Transverse colon (tissue), 4 donors: ENCODE data around the gene RAB4B. TPM values are rescaled to one million over a fixed set of nuclear protein-coding genes. Genes with fewer than 3 reads are reported as not detected.

ENCODE experiments used
- DNase-seq: peaks from one replicate; pipeline ENCODE4 v3.0.0-alpha.2; 2019
- H3K27ac ChIP-seq, 4 donors: fragments of 200-600 bp; sonication (generic); 2 replicates each; pipeline ENCODE4 v1.5.1; 2016 to 2018; ENCODE audit warnings: inconsistent platforms in 4 of 4
- H3K27me3 ChIP-seq: fragments of 200-600 bp; sonication (generic); 2 replicates; pipeline ENCODE4 v1.5.1; 2017; ENCODE audit warnings: inconsistent platforms
- H3K36me3 ChIP-seq, 4 donors: fragments of 200-600 bp; sonication (generic); 2 replicates each; pipeline ENCODE4 v1.5.1; 2017 to 2019; ENCODE audit warnings: inconsistent platforms in 4 of 4
- H3K4me1 ChIP-seq, 4 donors: fragments of 200-600 bp; sonication (generic); 2 replicates each; pipeline ENCODE4 v1.5.1; 2017 to 2020; ENCODE audit warnings: inconsistent platforms in 4 of 4
- H3K4me3 ChIP-seq, 4 donors: fragments of 200-600 bp; sonication (generic); 1 replicate in 1 of 4; 2 replicates in 3 of 4; pipeline versions ENCODE4 v1.5.1 to v1.6.1; 2017 to 2019; ENCODE audit warnings: inconsistent platforms in 4 of 4
- H3K9me3 ChIP-seq, 2 donors: fragments of 200-600 bp; sonication (generic); 2 replicates each; pipeline ENCODE4 v1.5.1; 2017 to 2019; ENCODE audit warnings: inconsistent platforms in 2 of 2
- EP300 ChIP-seq: sonication (generic); formaldehyde crosslinking; IDR thresholded peaks from one replicate; pipeline ENCODE4 v1.6.1; 2017; ENCODE audit warnings: antibody characterized with exemption, low read depth
- POLR2A ChIP-seq: fragments of 450-650 bp; IDR thresholded peaks from one replicate; pipeline ENCODE4 v1.6.1; 2016; ENCODE audit warnings: antibody characterized with exemption, mild to moderate bottlenecking, moderate library complexity
- POLR2AphosphoS5 ChIP-seq, 3 donors: sonication (generic); formaldehyde crosslinking; IDR thresholded peaks; one replicate each; pipeline ENCODE4 v1.6.1; 2016; ENCODE audit warnings: antibody characterized with exemption in 3 of 3
- WGBS, 2 donors: methylation state at CpG; one replicate each; pipeline ENCODE4 v1.1.5; 2018; ENCODE audit warnings: low coverage in 1 of 2; 5-methylcytosine and 5-hydroxymethylcytosine counted together
- in situ Hi-C, 4 donors: fragments of 200-750 bp; cut with MboI; loops; one replicate each; pipeline versions ENCODE4 v1.15.0 to v1.15.1; 2017; ENCODE audit warnings: low sequenced_read_pairs in 3 of 4, low pct_ligation_motif_present in 1 of 4, low pct_unique_long_range_greater_than_20kb in 1 of 4
- intact Hi-C: fragments of 100-400 bp; cut with DNase I; formaldehyde crosslinking; loops from one replicate; pipeline ENCODE4 v1.15.1; 2023; ENCODE audit warnings: low total_unique reads
- total RNA-seq, 4 donors: library from RNA; depleted of rRNA; stranded (reverse); fragments of >200 nt; gene quantifications; one replicate each; pipeline ENCODE4 v1.1.0, GENCODE V29; 2016
- TF ChIP-seq, protein P1 (sequence below), 5 experiments: fragments of 200-600 bp in 3 of 5; fragments of 450-650 bp in 2 of 5; sonication (generic) in 3 of 5; IDR thresholded peaks; 1 replicate in 2 of 5; 2 replicates in 3 of 5; pipeline ENCODE4 v1.5.1; 2016 to 2017; ENCODE audit warnings: antibody characterized with exemption in 5 of 5, inconsistent platforms in 3 of 5, mild to moderate bottlenecking in 2 of 5, moderate library complexity in 1 of 5

RAB4B gene
- total RNA-seq, 4 donors from 2014 or later = 25.9 to 84.2 (median 68.1) TPM

DNA sequence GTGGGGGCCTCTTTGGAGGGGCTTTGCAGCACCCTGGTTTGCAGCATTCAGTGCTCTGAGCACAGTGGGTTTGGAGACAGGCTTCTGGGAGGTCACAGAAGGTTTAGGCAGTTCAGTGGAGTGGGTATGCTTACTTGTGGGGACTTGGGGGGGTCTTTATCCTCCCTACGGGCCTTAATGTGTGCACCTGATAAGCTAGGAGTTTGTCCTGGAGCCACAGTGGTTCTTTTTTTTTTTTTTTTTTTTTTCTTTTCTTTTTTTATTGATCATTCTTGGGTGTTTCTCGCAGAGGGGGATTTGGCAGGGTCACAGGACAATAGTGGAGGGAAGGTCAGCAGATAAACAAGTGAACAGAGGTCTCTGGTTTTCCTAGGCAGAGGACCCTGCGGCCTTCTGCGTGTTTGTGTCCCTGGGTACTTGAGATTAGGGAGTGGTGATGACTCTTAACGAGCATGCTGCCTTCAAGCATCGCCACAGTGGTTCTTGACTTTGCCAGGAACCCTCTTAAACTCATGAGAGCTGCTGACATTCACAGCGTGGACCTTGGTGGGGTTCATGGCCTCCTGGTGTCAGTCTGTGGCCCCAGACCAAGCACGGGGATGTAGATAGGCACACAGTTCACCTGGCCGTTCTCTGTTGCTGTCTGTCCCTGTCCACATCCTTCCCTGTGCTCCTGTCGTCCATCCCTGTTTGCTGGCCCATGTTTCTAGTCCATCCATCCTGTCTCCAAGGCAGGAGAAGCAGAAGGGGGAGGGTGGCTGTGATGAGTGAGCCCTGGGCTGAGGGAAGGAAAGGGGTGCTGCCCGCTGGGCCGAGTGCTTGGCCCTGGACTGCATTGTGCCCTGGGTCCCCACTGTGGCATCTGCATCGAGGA lies 23.6 kb downstream of the RAB4B start:
- DNase-seq = no peak
- Histone ChIP-seq H3K4me3 (peak overlapping the region in 1 of 4 donors; percentile 99), H3K36me3 (peaks cover 0 to 3% (median 0%) of the 10 kb centered on the region in 4 donors), H3K27me3 (no peaks in the 10 kb centered on the region), H3K27ac (peak overlapping the region; percentile 91 to 97 (median 96)), H3K9me3 (no peaks in the 10 kb centered on the region), H3K4me1 (peaks cover 72 to 76% (median 74%) of the 10 kb centered on the region in 4 donors)
- in situ Hi-C loops = loop anchor here in 1 of 4 donors (25.0 kb wide), 1 partner anchor 89 kb away; the partner anchor contains the start of genes COQ8B and ITPKC
- WGBS, 2 donors = 48 to 60% methylated on average over 5 to 13 of the region's 13 CpGs
- no peak for TF ChIP-seq POLR2AphosphoS5 (IDR thresholded peaks at IDR 0.05)
- no peak for TF ChIP-seq EP300
- TF ChIP-seq, protein P1, sequence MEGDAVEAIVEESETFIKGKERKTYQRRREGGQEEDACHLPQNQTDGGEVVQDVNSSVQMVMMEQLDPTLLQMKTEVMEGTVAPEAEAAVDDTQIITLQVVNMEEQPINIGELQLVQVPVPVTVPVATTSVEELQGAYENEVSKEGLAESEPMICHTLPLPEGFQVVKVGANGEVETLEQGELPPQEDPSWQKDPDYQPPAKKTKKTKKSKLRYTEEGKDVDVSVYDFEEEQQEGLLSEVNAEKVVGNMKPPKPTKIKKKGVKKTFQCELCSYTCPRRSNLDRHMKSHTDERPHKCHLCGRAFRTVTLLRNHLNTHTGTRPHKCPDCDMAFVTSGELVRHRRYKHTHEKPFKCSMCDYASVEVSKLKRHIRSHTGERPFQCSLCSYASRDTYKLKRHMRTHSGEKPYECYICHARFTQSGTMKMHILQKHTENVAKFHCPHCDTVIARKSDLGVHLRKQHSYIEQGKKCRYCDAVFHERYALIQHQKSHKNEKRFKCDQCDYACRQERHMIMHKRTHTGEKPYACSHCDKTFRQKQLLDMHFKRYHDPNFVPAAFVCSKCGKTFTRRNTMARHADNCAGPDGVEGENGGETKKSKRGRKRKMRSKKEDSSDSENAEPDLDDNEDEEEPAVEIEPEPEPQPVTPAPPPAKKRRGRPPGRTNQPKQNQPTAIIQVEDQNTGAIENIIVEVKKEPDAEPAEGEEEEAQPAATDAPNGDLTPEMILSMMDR (IDR thresholded peaks at IDR 0.05) = no peak
- no peak for TF ChIP-seq POLR2A
- intact Hi-C loops = loop anchor here (10.0 kb wide), 1 partner anchor 87 kb away; the partner anchor contains the start of genes COQ8B and ITPKC

DNA sequence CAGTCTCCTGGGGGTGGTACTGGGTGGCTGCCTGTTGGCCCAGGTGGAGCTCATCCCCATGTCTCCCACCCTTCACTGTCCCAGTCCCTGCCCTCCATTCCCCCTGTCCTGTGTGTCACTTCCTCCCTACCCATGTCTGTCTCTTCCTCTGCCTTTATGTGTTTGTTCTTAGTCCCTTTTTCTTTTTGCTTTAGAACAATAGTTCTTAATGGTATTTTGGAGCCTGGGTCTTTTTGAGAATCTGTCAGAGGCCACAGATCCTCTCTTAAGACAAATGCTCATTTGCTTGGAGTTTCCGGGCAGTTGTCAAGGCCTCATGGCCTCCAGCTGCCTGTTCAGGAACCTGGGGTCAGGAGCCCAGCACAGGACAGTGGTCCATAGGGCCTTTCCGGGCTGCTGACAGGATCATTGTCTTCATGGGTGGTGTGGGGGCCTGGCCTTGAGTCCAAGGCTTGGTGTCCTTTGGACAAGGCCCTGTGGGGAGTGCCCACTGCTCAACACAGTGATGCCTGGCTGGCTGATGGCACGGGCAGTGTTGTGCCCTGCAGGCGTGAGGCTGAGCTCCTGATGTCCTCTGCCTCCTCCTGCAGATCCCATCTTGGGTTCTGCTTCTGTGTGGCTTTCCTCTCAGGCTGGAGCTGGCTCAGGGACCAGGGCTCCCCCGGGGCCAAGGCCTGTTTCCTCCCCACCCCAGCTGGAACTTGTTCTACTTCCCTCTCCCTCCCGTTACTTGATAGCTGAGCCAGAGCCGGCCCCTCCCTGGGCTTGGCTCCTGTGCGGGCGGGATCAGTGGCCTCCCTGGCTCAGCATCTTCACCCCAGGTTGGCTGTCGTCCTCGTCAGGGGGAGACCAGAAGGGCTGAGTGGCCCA lies 24.5 kb downstream of the RAB4B start:
- peak in 1 of 3 donors; percentile 12 for TF ChIP-seq POLR2AphosphoS5 (IDR thresholded peaks at IDR 0.05)
- TF ChIP-seq EP300 = no peak
- TF ChIP-seq, protein P1 (IDR thresholded peaks at IDR 0.05) = no peak
- no peaks in the 10 kb centered on the region for H3K9me3 ChIP-seq
- peaks cover 0 to 3% (median 0%) of the 10 kb centered on the region in 4 donors for H3K36me3 ChIP-seq
- peaks cover 73 to 85% (median 76%) of the 10 kb centered on the region in 4 donors for H3K4me1 ChIP-seq
- peak overlapping the region in 3 of 4 donors; percentile 5 to 21 (median 10) for H3K4me3 ChIP-seq
- no peaks in the 10 kb centered on the region for H3K27me3 ChIP-seq
- WGBS, 2 donors = 17 to 18% methylated on average over 3 to 10 of the region's 11 CpGs
- intact Hi-C loops (loop anchor here (10.0 kb wide), 1 partner anchor 88 kb away; the partner anchor contains the start of genes COQ8B and ITPKC), in situ Hi-C loops (loop anchor here in 1 of 4 donors (25.0 kb wide), 1 partner anchor 90 kb away; the partner anchor contains the start of genes COQ8B and ITPKC)
- peak; percentile 77 for DNase-seq
- peak overlapping the region; percentile 91 to 97 (median 96) for H3K27ac ChIP-seq

DNA sequence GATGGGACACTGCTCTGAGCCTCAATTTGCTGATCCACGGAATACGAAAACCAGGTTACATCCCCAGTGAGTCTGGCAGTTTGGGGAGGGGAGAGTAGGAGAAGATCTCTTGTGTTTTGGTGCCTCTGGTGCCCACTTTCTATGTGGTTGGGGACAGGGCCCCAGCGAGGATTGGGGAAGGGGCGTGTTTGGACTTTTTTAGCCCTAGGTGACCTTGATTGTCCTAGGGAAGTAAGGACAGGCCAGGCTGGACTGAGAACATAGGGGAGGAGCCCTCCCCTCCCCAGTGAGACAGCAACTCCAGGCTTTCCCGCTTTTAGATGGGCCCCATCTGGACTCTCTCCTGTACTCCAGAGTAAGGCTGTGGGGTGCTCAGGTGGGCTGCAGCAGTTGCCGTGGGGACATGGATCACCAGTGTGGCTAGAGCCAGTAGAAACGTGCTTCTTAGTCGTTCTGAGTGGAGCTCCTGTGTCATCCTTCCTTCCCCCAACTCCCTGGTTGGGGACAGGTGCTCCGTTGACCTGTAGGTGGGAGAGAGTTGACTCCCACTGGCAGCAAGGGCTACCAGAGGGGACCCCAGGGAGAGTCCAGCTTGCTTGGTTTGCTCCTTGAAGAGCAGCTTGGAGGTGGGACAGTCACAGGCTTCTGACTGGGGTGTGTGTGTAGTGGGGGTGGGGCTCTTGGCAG lies 25.3 kb downstream of the RAB4B start:
- DNase-seq = no peak
- Histone ChIP-seq H3K9me3 (no peaks in the 10 kb centered on the region), H3K27me3 (no peaks in the 10 kb centered on the region), H3K4me1 (peaks cover 66 to 80% (median 69%) of the 10 kb centered on the region in 4 donors), H3K27ac (peak overlapping the region; percentile 91 to 97 (median 96)), H3K4me3 (peak overlapping the region in 1 of 4 donors; percentile 21), H3K36me3 (peaks cover 0 to 3% (median 0%) of the 10 kb centered on the region in 4 donors)
- WGBS, 2 donors = 36% methylated on average over 9 of the region's 9 CpGs; no CpG with 5 or more reads in 1 of the 2 donors
- intact Hi-C loops = loop anchor here (10.0 kb wide), 1 partner anchor 89 kb away; the partner anchor contains the start of genes COQ8B and ITPKC
- in situ Hi-C loops = loop anchor here in 1 of 4 donors (25.0 kb wide), 1 partner anchor 91 kb away; the partner anchor contains the start of genes COQ8B and ITPKC
- TF ChIP-seq EP300 = no peak
- peak; percentile 20 for TF ChIP-seq POLR2A
- TF ChIP-seq POLR2AphosphoS5 (IDR thresholded peaks at IDR 0.05) = peak in 1 of 3 donors; percentile 17
